ENCODE data around the gene ABCC9. TPM values are rescaled to one million over a fixed set of nuclear protein-coding genes. Genes with fewer than 3 reads are reported as not detected.

ABCC9 gene
- total RNA-seq, 1 donor from 2014 or later = 24.6 TPM

DNA sequence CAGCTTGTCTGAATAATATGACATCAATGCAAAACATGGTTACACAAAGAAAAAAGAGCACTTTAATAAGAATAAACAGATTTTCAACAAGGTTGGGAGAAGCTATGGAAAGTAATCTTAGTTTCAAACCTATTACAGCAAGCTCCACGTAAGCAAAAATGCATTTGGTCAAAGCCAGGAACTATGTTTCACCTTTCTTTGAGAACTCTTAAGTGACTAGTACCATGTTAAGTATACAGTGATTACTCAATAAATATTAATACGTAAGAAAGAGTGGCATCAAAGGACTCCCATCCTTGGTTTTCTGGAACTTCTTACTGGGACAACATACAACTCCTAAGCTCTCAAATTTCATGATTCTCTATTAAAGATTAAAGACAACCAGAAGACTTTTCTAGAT, 80.7 kb downstream of the ABCC9 start:
- H3K27me3 ChIP-seq = no peaks in the 10 kb centered on the region
- no peaks in the 10 kb centered on the region for H3K4me1 ChIP-seq
- no peak for DNase-seq (ENCODE audit: extremely low spot score in 2 of 2)
- H3K27ac ChIP-seq = no peak overlapping the region
- H3K4me3 ChIP-seq = no peak overlapping the region
- intact Hi-C loops (cut with DNase I) = no loop called here
- no peaks in the 10 kb centered on the region for H3K9me3 ChIP-seq
- TF ChIP-seq, protein P1, sequence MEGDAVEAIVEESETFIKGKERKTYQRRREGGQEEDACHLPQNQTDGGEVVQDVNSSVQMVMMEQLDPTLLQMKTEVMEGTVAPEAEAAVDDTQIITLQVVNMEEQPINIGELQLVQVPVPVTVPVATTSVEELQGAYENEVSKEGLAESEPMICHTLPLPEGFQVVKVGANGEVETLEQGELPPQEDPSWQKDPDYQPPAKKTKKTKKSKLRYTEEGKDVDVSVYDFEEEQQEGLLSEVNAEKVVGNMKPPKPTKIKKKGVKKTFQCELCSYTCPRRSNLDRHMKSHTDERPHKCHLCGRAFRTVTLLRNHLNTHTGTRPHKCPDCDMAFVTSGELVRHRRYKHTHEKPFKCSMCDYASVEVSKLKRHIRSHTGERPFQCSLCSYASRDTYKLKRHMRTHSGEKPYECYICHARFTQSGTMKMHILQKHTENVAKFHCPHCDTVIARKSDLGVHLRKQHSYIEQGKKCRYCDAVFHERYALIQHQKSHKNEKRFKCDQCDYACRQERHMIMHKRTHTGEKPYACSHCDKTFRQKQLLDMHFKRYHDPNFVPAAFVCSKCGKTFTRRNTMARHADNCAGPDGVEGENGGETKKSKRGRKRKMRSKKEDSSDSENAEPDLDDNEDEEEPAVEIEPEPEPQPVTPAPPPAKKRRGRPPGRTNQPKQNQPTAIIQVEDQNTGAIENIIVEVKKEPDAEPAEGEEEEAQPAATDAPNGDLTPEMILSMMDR (IDR thresholded peaks at IDR 0.05) = no peak
- TF ChIP-seq POLR2A (IDR thresholded peaks at IDR 0.05) (no peak), POLR2AphosphoS5 (IDR thresholded peaks at IDR 0.05; ENCODE audit: insufficient read depth in 1 of 2, low read depth in 1 of 2) (no peak)
- H3K36me3 ChIP-seq = no peaks in the 10 kb centered on the region

DNA sequence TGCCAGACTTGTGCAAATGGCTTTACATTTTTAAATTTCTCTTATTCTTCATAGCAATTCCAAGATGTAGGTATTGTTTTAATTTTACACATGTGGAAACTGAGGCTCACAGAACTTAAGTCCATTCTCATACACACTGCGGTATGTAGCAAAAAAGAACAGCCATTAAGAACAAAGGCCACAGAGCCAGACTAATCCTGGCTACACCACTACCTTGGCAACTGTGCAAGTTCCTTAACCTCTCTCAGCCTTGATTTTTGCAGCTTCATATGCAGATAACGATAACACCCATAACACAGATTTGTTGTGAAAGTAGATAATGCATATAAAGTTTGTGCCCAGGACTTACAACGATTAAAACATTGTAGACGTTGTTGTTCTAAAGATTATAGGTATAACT, 81.1 kb downstream of the ABCC9 start:
- Histone ChIP-seq H3K27ac (no peak overlapping the region), H3K4me1 (no peaks in the 10 kb centered on the region), H3K9me3 (no peaks in the 10 kb centered on the region), H3K36me3 (no peaks in the 10 kb centered on the region), H3K4me3 (no peak overlapping the region), H3K27me3 (no peaks in the 10 kb centered on the region)
- DNase-seq (ENCODE audit: extremely low spot score in 2 of 2) = no peak
- intact Hi-C loops (cut with DNase I) = no loop called here
- TF ChIP-seq, protein P1 (IDR thresholded peaks at IDR 0.05) = no peak
- TF ChIP-seq POLR2A (IDR thresholded peaks at IDR 0.05) = no peak
- TF ChIP-seq POLR2AphosphoS5 (IDR thresholded peaks at IDR 0.05; ENCODE audit: insufficient read depth in 1 of 2, low read depth in 1 of 2) = no peak

DNA sequence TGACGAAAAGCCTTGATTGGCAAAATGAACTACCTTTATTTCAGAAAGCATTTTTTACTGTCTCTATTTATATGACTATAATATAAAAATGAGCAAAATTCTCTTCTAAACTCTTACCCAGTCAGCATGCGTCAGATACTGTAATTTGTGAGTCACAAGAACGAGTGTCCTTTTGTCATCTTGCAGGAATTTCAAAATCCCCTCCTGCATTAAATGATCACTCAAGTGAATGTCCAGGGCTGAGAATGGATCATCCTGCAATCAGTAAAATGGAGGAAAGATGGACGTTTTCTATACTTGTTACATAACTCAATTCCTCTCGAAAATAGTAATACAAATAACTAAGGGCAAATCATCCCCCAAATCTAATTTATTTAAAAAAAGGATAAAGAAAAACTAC, 89.0 kb downstream of the ABCC9 start:
- H3K36me3 ChIP-seq = no peaks in the 10 kb centered on the region
- no peaks in the 10 kb centered on the region for H3K9me3 ChIP-seq
- no peaks in the 10 kb centered on the region for H3K27me3 ChIP-seq
- no peak for DNase-seq (ENCODE audit: extremely low spot score in 2 of 2)
- intact Hi-C loops (cut with DNase I) = no loop called here
- H3K27ac ChIP-seq = no peak overlapping the region
- H3K4me1 ChIP-seq = no peaks in the 10 kb centered on the region
- no peak overlapping the region for H3K4me3 ChIP-seq
- no peak for TF ChIP-seq POLR2A (IDR thresholded peaks at IDR 0.05)
- TF ChIP-seq POLR2AphosphoS5 (IDR thresholded peaks at IDR 0.05; ENCODE audit: insufficient read depth in 1 of 2, low read depth in 1 of 2) = no peak
- TF ChIP-seq, protein P1 (IDR thresholded peaks at IDR 0.05) = no peak

DNA sequence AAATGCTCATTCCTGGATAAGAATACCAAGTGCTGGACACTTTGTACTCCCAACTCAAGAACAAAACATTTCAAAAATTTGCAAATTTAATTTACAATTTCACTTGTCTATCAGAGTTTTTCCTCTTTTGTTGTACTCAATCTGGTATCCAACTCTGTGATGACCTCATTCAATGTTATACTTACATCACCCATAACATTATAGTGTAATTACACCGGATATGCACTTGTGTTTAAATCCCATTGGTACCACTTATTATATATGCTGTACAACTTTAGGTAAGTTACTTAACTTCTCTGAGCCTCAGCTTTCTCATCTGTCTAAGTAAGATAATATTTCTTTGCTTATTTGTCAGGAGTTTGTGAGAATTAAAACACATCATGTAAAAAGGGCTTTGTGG, 90.1 kb downstream of the ABCC9 start:
- no peaks in the 10 kb centered on the region for H3K27me3 ChIP-seq
- no peaks in the 10 kb centered on the region for H3K36me3 ChIP-seq
- TF ChIP-seq, protein P1 (IDR thresholded peaks at IDR 0.05) = no peak
- TF ChIP-seq POLR2A (IDR thresholded peaks at IDR 0.05) = no peak
- no peak for TF ChIP-seq POLR2AphosphoS5 (IDR thresholded peaks at IDR 0.05; ENCODE audit: insufficient read depth in 1 of 2, low read depth in 1 of 2)
- intact Hi-C loops (cut with DNase I) = no loop called here
- H3K4me1 ChIP-seq = no peaks in the 10 kb centered on the region
- no peak overlapping the region for H3K27ac ChIP-seq
- DNase-seq (ENCODE audit: extremely low spot score in 2 of 2) = no peak
- H3K9me3 ChIP-seq = no peaks in the 10 kb centered on the region
- H3K4me3 ChIP-seq = no peak overlapping the region

DNA sequence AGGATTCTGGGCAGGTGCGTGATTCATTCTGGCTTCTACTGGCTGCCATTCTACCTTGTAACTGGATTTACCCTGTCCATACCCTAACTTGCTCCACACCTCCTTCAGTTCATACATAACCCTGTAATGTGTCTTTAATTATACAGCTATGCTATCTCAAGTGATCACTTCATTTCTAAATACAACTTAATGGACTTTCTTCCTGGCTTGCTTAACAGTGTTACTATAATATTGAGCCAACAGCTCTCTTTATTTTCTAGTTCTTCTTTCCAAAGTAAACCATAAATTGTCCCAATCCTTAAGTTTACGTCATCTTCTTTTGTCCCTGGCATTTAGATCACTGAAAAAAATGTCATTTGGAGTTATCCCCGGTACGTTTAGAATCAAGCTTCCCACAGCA, 90.8 kb downstream of the ABCC9 start:
- TF ChIP-seq POLR2AphosphoS5 (IDR thresholded peaks at IDR 0.05; ENCODE audit: insufficient read depth in 1 of 2, low read depth in 1 of 2) (no peak), POLR2A (IDR thresholded peaks at IDR 0.05) (no peak)
- TF ChIP-seq, protein P1 (IDR thresholded peaks at IDR 0.05) = no peak
- intact Hi-C loops (cut with DNase I) = no loop called here
- H3K9me3 ChIP-seq = no peaks in the 10 kb centered on the region
- DNase-seq (ENCODE audit: extremely low spot score in 2 of 2) = no peak
- no peaks in the 10 kb centered on the region for H3K36me3 ChIP-seq
- H3K27ac ChIP-seq = no peak overlapping the region
- no peaks in the 10 kb centered on the region for H3K27me3 ChIP-seq
- H3K4me1 ChIP-seq = no peaks in the 10 kb centered on the region
- H3K4me3 ChIP-seq = no peak overlapping the region
